ENCODE results near the gene MAGEA8.
"Not testable (repeated sequence)": the region's sequence is repeated elsewhere in the genome, so short reads cannot be mapped to it uniquely, and the experiment has no call there.

Gene MAGEA8

GRCh38 chrX:149908308-149908707, 27.3 kb downstream of the MAGEA8 start:
- no peak for DNase-seq

GRCh38 chrX:149908727-149909126, 27.7 kb downstream of the MAGEA8 start:
- DNase-seq = no peak

- no peak for DNase-seq
Observed at GRCh38 chrX:149909324-149910177, 28.6 kb downstream of the MAGEA8 start.

- DNase-seq = no peak
Observed at GRCh38 chrX:149910178-149910695, 29.3 kb downstream of the MAGEA8 start.

- no peak for DNase-seq
Observed at GRCh38 chrX:149916745-149917392, 35.9 kb downstream of the MAGEA8 start.

GRCh38 chrX:149923836-149924235, 42.9 kb downstream of the MAGEA8 start:
- not testable (repeated sequence) for DNase-seq

- DNase-seq = not testable (repeated sequence)
Observed at GRCh38 chrX:149924434-149924833, 43.5 kb downstream of the MAGEA8 start.

GRCh38 chrX:149927245-149927963, 46.4 kb downstream of the MAGEA8 start:
- not testable (repeated sequence) for DNase-seq

GRCh38 chrX:149927964-149928258, 46.9 kb downstream of the MAGEA8 start:
- DNase-seq = not testable (repeated sequence)

GRCh38 chrX:149928635-149929034, 47.7 kb downstream of the MAGEA8 start:
- not testable (repeated sequence) for DNase-seq

GRCh38 chrX:149929400-149929799, 48.4 kb downstream of the MAGEA8 start, which contains the start of gene HSFX4:
Gene HSFX4, plus strand, starts transcription at chrX:149929573. Its CDS starts 72 bp downstream, at chrX:149929645.
- not testable (repeated sequence) for DNase-seq

GRCh38 chrX:149931355-149931754, 50.4 kb downstream of the MAGEA8 start:
- DNase-seq = not testable (repeated sequence)

- not testable (repeated sequence) for DNase-seq
Observed at GRCh38 chrX:149932150-149932549, 51.2 kb downstream of the MAGEA8 start.

GRCh38 chrX:149932970-149933369, 52.0 kb downstream of the MAGEA8 start:
- DNase-seq = not testable (repeated sequence)

- DNase-seq = not testable (repeated sequence)
Observed at GRCh38 chrX:149933547-149933946, 52.6 kb downstream of the MAGEA8 start.
